Stimulated activated CD8-positive, alpha-beta memory T cell treated with anti-CD3 and anti-CD28 coated beads, Interleukin-15, amount 100 ng/mL, for 48 hours (primary cell): Measurements from ENCODE around the gene SACS.

Experiments used
- DNase-seq, 2 donors: peaks; one replicate each; pipeline ENCODE4 v3.0.0-alpha.2; 2020; ENCODE audit warnings: low read depth in 2 of 2

SACS gene

GRCh38 chr13:23433171-23434153 is at the start of gene SACS:
SACS (minus strand) TSS chr13:23433702; CDS start chr13:23411239, 22,463 bp downstream.
- DNase-seq = no peak

GRCh38 chr13:23480324-23480723 is 46.8 kb upstream of the SACS start:
- DNase-seq = no peak

- DNase-seq = no peak
These were observed 43.6 kb upstream of the SACS start for GRCh38 chr13:23477101-23477500.

- DNase-seq = no peak
These were observed 39.7 kb upstream of the SACS start for GRCh38 chr13:23473221-23473620.

- no peak for DNase-seq
These were observed 38.7 kb upstream of the SACS start for GRCh38 chr13:23472189-23472588.

GRCh38 chr13:23470790-23471614 is 37.5 kb upstream of the SACS start:
- DNase-seq = no peak

GRCh38 chr13:23469951-23470421 is 36.5 kb upstream of the SACS start:
- DNase-seq = no peak

- no peak for DNase-seq
These were observed 35.3 kb upstream of the SACS start for GRCh38 chr13:23468811-23469210.

GRCh38 chr13:23467932-23468278 is 34.4 kb upstream of the SACS start:
- no peak for DNase-seq

GRCh38 chr13:23467048-23467931 is 33.8 kb upstream of the SACS start:
- no peak for DNase-seq

GRCh38 chr13:23466144-23467002 is 32.9 kb upstream of the SACS start:
- peak; percentile 39 to 40 for DNase-seq

GRCh38 chr13:23463661-23464060 is 30.2 kb upstream of the SACS start:
- DNase-seq = no peak

- DNase-seq = no peak
These were observed 29.5 kb upstream of the SACS start for GRCh38 chr13:23462815-23463559.

- DNase-seq = no peak
These were observed 28.0 kb upstream of the SACS start for GRCh38 chr13:23461544-23461943.

- DNase-seq = no peak
These were observed 27.4 kb upstream of the SACS start for GRCh38 chr13:23460921-23461320.

GRCh38 chr13:23460309-23460708 is 26.8 kb upstream of the SACS start:
- no peak for DNase-seq

GRCh38 chr13:23458989-23459388 is 25.5 kb upstream of the SACS start:
- no peak for DNase-seq

- no peak for DNase-seq
These were observed 23.1 kb upstream of the SACS start for GRCh38 chr13:23456437-23457210.
